ENCODE data around the gene ST3GAL5.
A peak's percentile ranks its signal among the peaks of the same experiment; 100 is the strongest.
"Not testable (repeated sequence)": the region's sequence is repeated elsewhere in the genome, so short reads cannot be mapped to it uniquely, and the experiment has no call there.

Gene ST3GAL5

DNA sequence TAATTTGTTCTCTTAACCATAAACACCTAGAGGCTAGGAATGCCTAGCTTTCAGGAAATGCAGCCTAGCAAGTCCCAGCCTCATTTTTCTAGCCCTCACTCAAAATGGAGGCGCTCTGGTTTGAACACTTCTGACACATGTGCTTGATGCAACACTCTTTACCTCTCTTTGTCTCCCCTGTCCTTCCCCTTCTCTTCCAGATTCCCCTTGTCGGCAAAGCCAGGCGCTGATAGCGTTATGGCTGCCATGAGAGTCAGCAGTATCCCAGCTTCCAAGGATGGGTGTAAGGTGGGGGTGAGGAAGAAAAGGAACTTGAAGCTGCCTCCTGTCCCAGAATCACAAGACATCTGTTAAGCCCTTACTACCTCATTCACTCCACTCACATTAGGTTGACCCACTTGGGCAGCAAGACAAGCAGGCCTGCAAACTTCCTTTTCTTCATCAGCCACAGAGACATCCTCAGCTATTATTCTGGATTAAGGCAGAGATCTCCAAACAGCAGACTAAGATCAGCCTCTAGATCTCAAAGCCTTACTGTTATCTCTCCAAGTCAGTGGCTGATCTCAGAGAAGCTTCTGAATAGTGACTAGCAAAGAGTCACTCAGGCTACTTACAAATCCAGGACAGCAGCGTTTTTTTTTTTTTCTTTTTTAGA, 1.9 kb upstream of the ST3GAL5 start:
- DNase-seq: no peak

DNA sequence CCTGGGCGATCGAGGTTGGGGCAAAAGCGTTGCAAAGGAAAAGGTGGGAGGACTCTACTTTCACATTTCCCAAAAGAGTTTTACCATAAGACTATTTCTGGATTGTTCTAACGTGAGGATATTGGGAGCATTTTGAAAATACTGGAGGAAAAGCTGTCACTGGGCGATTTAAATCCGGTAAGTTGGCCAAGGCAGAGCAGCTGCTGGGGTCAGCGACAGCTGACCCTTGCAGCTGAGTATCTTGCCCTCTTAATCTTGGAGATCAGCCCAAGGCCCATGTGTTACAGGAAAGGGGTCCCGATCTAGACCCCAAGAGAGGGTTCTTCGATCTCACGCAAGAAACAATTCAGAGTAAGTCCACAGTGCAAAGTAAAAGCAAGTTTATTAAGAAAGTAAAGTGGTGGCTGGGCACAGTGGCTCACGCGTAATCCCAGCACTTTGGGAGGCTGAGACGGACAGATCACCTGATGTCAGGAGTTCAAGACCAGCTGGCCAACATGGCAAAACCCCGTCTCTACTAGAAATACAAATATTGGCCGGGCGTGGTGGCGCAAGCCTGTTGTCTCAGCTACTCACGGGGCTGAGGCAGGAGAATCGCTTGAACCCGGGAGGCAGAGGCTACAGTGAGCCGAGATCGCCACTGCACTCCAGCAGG, 964 bp upstream of the ST3GAL5 start:
- DNase-seq: no peak

DNA sequence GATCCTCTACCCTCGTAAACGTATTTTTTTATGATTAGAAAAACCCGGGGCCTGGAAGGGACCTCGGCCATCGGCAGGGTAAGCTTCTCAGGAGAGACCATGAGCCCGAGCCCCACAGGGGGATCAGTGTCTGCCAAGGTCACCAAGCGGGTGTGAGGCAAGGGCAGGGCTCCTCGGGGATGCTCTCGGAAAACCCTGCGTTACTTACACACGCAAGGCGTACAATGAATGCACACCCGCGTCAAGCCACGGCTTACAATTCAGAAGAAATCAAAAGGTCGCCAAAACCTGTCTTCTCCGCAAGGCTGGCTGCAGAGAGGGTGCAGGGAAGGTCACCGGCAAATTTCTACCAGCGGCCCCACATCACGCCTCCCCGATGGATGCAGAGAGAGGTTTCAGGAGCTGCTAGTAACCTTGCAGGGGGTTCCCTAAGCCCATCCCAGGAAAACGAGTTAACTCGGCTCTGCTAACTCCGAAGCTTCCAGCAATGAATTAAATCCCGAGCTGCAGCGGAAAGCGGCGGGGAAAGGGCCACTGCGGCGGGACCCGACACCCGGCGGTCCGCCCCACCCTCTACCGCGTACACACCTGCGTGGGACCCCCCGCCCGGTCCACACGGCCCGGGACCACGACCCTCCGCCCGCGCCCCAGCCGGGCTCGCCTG, 638 bp downstream of the ST3GAL5 start:
- peak; percentile 20 for DNase-seq

DNA sequence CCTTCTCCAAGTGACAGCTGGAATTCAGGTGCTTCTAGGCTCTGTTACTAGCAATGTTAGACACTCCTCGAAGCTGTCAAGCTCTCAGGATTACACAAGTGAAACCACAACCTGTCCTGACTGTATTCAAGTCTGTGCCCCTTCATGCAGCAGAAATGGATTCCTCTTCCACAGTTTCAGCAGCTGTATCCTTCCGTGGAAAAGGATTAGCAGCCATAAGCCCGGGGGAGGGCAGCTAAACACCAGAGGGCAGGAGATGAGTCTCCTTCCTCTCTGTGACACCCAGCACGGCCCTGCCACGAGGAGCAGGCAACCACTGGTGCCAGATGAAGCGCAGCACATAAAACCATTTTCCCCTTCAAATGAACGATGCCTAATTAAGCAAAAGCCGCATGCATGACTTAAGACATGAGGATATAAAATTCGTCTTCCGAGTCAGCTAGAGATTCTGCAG, 1.2 kb downstream of the ST3GAL5 start:
- peak; percentile 27 for DNase-seq

DNA sequence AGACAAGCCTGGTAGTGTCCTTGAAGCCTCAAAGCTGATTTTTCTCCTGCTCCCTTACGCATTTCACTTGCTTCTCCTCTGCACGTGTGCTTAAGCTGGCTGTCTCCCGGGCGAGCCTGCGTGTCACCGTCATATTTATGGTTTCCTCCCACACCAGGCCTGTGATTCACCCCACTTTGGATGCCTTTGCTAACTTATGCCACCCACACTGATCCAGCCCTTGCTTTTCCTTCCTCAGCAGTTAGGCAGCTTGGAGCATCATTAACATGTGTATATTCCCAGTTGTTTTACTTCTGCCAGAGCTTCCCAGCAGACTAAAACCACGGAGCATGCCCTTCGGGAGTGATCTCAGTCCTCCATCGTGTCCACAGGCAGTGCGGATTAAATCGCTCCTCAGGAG, 2.2 kb downstream of the ST3GAL5 start:
- peak; percentile 62 for DNase-seq

DNA sequence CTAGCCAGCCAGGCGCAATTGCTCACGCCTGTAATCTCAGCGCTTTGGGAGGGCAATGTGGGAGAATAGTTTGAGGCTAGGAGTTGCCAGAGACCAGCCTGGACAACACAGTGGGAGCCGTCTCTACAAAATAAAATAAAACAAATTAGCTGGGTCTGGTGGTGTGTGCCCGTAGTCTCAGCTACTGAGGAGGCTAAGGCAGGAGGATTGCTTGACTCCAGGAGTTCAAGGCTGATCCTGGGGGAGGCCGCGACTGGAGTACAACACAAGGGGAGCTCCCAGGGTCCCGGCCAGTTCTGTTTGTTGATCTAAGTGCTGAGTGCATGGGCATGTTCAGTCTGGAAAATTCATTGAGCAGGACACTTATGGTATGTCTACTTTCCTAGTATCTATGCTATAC, 2.6 kb downstream of the ST3GAL5 start:
- DNase-seq: no peak

DNA sequence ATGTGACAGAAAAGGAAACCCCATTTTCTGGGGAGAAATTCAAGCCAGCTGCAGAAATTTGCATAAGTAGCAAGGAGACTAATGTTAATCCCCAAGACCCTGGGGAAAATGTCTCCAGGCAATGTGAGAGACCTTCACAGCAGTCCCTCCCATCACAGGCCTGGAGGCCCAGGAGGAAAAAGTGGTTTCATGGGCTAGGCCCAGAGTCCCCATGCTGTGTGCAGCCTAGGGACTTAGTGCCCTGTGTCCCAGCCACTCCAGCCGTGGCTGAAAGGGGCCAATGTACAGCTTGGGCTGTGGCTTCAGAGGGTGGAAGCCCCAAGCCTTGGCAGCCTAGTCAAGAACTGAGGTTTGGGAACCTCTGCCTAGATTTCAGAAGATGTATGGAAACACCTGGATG, 7.0 kb downstream of the ST3GAL5 start:
- DNase-seq: not testable (repeated sequence)

DNA sequence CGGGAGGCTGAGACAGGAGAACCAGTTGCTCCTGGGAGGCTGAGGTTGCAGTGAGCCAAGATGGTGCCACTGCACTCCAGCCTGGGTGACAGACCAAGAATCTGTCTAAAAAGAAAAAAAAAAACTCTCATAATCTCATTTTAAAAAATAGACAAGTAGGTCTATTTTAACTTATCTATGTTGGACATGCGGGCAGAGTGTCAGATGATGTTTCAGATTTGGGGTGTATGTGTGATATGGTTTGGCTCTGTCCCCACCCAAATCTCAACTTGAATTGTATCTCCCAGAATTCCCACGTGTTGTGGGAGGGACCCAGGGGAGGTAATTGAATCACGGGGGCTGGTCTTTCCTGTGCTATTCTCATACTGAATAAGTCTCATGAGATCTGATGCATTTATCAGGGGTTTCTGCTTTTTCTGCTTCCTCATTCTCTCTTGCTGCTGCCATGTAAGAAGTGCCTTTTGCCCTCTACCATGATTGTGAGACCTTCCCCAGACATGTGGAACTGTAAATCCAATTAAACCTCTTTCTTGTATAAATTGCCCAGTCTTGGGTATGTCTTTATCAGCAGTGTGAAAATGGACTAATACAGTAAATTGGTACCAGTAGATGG, 8.0 kb downstream of the ST3GAL5 start:
- not testable (repeated sequence) for DNase-seq

DNA sequence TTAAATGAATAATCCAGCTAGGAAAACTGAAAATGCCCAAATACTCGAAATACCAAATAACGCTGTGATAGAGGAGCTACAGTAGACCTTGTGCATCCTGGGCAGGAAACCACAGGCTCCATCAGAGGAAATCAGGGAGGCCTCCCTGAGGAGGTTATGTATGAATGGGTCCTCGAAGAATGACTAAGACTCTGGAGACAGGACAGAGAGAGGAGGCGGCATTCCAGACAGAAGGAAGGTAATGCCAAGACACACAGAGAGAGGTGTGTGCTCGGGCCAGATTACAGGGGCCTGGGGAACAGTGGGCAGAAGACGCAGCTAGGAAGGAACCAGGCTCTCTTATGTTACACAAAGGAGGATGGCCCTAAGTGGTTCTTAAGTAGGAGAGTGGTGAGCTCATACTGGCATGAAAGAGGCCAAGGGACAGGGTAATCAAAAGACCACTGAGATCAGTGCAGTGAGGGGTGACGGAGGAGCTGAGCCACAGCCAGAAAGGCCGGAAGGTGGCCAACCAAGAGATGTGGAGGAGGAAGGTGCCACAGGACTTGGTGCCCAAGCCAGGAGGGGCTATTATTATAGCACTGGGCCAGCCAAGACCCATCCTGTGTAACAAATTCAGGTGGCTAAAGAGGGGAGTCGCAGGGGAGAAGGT, 9.9 kb downstream of the ST3GAL5 start:
- DNase-seq: no peak

DNA sequence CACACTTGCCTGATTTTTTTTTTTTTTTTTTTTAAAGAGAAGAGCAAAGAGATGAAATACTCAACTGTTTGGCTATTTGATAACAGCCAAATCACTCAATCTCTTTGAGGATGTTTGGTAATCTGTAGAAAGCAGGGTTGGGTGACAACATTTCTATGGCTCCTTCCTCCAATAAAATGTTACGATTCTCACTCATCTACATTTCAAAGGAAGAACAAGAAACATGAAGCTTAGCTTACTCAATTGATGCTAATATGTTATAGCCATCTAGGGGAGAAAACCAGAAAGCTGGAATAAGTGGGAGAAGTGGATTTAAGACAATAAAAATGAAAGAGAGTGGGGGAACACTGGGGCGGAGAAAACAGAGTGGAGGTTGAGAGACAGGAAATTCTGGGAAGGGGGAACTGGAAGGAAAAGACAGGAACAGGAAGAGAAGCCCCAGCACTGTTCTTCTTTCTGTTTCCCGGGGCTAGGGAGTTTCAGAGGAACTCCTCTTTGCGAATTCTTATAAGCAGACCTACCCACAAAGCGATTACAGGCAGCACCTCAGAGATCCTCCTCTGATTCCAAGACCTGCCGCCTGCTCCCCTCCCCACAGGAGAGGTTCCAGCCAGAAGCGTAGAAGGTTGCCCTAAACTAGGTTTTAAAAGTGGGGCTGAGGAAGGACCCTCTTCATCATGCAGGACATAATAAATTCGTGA, 13.3 kb downstream of the ST3GAL5 start:
- no peak for DNase-seq

DNA sequence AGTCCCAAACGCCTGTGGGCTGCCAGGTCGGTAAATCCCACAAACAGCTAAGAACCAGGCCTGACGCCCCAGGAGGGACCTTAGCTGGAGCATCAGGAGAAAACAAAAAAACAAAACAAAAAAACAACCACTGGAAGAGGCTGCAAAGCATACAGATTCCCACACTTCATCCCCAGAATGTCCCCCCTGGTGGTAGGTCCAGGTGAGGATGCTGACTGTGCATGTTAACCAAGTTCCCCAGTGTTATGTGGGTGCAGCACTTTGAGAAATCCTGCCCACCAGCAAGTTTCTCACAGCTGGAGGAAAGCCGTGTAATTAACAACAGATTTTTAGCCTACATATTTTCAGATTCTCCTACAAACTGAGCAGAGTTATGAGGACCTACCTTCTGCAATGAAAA, 15.1 kb downstream of the ST3GAL5 start:
- no peak for DNase-seq

DNA sequence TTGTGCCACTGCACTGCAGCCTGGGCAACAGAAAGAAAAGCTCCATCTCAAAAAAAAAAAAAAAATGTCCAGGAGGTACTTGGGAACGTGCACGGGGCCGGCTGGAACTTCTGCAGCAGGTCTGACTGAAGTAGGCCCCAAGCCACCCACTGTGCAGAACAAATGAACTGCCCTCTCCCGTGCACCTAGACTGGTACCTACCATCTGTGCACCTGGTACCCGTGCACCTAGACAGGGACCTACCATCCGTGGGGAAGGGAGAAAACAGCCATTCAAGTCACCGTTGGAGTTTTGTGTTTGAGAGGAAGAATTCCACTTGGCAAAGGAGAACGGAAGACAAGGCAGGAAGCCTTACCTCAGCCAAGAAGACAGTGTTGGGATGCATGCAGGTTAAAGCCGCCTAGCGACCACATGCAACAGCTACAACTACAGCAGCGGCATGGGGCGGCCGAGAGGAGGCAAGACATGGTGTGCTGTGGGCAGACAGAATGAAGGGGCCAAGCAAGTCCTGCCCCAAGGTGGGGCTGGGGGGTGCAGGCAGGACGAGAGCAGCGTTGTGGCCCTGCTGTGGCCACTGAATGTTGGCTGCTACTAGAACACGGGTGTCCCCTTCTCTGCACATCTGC, 16.1 kb downstream of the ST3GAL5 start:
- no peak for DNase-seq

DNA sequence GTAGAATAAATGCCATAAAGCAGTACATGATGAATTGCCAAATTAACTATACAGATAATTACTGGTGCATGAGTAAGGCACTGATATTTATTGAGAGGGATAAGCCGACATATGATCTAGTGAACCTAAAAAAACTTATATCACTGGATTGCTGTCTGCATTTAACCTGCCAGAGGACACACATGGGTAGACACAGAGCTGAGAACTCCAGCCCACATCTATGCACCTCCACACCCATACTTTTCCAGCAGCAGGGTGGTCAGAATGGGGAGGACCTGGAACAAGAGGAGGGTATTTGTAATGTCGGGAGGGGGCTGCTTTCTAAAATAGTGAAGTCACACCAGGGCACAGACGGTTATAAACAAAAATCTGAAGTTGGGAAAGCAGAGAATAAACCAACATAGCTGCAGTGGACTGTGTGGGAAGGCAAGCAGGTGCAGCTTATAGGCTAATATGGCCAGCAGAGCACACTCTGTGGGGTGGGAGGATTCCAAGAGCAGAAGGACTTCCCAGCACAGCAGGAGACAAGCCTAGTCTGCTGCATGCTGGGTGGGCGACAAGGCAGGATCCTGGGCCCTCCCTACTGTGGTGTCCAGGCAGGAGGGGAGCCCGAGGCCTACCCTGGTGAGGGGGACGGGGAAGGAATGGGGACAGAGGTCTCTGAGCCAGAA, 17.2 kb downstream of the ST3GAL5 start:
- no peak for DNase-seq

DNA sequence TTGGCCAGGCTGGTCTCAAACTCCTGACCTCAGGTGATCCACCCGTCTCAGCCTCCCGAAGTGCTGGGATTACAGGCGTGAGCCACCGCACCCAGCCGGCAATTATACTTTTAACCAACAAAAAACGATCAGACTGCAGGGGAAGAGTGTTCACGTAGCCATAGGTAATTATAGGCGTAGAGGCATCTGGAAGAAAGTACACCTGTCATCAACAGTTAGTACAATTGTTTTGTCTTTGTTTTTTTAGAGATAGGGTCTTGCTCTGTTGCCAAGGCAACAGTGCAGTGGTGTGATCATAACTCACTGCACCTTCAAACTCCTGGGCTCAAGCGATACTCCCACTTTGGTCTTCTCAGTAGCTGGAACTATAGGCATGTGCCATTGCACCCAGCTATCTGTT, 20.0 kb downstream of the ST3GAL5 start:
- no peak for DNase-seq

DNA sequence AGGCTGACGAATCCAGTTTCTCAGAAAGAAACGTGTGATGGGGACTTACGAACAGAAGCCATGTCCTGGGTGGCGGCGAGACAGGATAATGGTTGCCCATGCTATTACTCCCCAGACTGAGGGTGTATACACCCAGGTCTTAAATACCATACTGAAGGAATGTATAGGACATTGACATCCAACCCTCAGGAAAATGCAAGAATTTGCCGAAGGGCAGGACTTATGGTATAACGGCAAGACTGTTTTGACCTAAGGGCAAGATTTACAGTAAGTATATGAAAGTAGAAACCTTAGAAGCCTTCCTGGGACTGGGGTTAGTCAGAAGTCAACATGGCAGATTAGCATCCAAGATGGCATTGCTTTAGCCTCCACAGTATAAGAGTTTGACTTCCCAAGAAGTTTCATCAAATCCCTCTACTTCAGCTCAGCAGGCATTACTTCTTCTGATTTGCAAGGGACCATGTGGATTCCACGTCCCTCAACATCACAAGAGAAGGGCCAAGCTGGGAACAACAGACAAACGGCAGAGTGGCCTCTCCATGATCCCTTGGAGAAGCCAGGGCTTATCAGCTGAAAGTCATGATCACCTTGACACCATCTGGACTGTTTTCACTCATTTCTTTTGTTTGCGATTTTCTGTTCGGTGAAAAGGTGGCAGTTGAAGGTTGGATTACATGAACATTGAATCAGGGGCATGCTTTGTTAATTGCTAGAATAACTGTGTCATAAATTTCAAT, 21.1 kb downstream of the ST3GAL5 start:
- no peak for DNase-seq

DNA sequence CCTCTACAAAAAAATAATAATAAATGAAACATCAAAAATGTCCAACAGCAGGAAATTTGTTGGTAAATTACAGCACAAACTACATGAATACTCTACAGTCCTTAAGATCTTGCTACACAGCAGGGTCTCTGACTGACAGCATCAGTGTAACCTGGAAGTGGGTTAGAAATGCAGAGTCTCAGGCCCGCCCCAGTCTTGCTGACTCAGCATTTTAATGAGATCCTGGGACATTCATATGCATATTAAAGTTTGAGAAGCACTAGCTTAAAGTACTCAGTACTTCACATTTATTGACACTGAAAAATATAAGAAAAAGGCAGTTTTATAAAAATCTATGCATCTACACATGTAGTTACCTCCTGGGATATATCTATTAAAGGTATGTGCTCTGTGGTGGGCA, 21.7 kb downstream of the ST3GAL5 start:
- DNase-seq: no peak

DNA sequence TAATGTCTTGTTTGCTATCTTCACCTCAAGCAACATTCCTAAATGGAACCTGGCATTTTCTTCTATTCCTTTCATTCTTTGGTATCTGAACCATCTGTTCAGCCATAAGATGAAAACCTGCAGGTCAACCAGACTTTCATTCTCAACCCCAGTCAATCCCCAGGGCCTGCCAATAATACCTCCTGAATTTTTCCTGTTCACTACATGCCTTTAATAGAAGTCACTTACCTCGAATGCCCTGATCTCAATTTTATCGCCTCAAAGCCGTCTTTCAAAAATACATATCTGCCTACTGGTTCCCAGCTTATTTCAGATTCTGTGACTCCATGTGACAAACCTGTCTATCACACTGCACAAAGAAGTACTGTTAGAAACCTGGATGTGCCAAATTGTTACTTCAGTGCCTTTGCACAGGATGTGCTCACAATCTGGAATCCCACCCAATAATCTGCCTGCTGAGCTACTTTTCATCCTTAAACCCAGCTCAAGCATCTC, 22.6 kb downstream of the ST3GAL5 start:
- DNase-seq: no peak

DNA sequence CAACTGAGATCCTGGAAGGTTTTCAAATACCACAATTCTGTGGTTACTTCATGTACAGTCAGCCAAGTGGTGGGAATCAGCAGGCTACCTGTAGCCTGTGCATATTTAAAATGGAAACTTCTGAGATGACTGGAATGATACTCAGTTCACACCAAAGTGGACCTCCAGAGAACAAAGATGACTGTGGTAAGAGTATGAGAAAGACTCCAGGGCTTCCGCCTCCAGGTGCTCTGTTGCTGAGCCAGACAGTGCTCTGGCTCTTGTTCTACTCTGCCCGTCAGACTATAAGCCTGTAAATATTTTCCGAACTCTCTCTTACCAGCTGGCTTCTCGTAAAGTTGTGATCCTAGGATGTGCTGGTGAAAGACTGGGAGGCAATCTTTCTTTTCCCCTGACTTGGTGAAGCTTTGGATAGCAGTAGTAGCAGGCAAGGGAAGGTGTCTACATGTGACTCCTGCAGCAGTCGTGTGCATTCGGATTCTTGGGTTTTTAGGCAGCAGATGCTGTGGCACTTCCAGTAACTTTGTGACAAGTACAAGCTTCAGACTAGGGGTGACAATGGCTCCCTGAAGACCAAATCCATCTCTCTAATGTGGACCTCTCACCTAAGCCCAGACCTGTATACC, 23.1 kb downstream of the ST3GAL5 start:
- no peak for DNase-seq

DNA sequence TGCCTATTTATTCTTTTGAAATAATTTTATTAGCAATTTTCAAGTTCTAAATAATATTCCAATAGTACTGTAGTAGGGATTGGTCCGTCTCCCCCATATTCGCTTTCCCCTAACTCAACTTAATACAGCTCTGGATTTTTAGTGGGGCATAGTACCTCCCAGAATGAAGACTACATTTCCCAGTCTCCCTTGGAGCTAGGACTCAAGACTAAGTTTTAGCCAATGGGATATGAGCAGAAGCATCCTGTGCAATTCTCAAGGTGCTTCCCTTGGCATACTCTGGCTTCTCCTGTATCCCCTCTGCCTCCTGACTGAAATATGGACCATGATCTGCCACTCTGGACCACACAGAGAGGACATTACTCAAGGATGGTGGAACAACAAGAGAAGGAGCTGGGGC, 24.1 kb downstream of the ST3GAL5 start:
- DNase-seq: no peak

DNA sequence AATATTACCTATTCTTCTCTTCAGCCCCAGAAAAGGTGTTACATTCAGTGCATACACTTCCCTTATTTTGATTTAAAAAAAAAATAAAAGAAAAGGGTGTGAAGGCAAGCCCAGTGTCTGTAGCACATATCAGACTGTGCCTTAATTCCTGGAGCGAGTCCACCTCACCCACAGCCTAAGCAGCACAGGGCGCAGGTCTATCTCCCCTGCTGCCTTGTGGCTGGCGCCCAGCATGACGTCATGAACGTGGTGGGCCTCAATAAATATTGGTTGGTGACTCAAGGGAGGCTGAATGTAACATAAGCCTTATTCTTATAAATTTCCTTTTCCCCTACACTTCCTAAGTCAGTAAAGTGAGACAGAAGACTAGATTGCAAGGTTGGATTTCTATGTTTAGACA, 26.4 kb downstream of the ST3GAL5 start:
- DNase-seq: no peak

Measured in activated T-cell treated with anti-CD3 and anti-CD28 coated beads for 4 hours (primary cell).